ENCODE measurements around the gene PIGP. TPM values are rescaled to one million over a fixed set of nuclear protein-coding genes. Genes with fewer than 3 reads are reported as not detected.

The PIGP gene
- total and polyA plus RNA-seq, 9 of the 15 experiments (the other 6 are each of a cell fraction or from before 2014, with no cell fraction given), result 18.3 to 122 (median 35.6) TPM

DNA sequence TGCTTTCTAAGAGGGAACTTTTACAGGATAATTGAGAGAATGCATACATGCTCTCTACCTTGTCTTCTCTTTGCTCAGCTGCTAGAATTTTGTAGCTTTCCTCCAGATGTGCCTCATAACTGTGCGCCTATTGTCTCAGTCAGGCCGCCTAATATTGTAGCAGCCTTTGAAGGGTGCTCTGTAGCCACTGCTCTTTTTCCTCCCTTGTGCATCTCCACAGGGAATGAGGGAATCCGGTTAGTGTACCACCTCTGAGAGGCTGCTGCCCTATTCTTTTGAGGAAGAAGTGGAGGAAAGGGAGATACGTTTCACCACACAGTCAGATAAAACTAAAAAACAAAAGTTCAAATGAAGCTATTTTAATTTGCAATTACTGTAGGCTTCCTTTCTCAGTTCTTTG is 22.9 kb upstream of the PIGP start:
- Histone ChIP-seq H3K9me3 (replicated peaks; ENCODE audit: control insufficient read depth, insufficient read depth, low read depth, low read length) (no peaks in the 10 kb centered on the region), H3K27ac (ENCODE audit: extremely low read depth, low read depth, low read length) (no peak overlapping the region), H3K27me3 (ENCODE audit: control insufficient read depth in 2 of 2, insufficient read depth in 2 of 2, low read length in 2 of 2) (no peaks in the 10 kb centered on the region), H3K9ac (ENCODE audit: insufficient read depth in 1 of 2, low read depth in 2 of 2, low read length in 2 of 2) (no peak overlapping the region), H3K4me1 (replicated peaks in 1 of 2; ENCODE audit: control insufficient read depth in 2 of 2, insufficient read depth in 2 of 2, low read length in 2 of 2) (no peaks in the 10 kb centered on the region), H3K4me3 (no peak overlapping the region), H4K20me1 (replicated peaks; ENCODE audit: control insufficient read depth, insufficient read depth, low read length) (no peaks in the 10 kb centered on the region), H3K9me1 (ENCODE audit: control insufficient read depth, insufficient read depth, low read length) (no peaks in the 10 kb centered on the region), H3K79me2 (ENCODE audit: control insufficient read depth, insufficient read depth, low read length) (0 out of 3 replicates have a peak, but pooled peaks cover under 1% of the 10 kb centered on the region), H3K4me2 (ENCODE audit: insufficient read depth, low read length) (no peak overlapping the region), H3K36me3 (ENCODE audit: control insufficient read depth, insufficient read depth, low read length) (peaks cover 72% of the 10 kb centered on the region), H2AFZ (ENCODE audit: low read depth, low read length) (no peak overlapping the region)
- no peak for FAIRE-seq
- DNase-seq (ENCODE audit: extremely low read depth in 1 of 4, low spot score in 3 of 4), result no peak
- no peak for TF ChIP-seq ZNF23 (CRISPR knock-in tag; IDR thresholded peaks at IDR 0.05)
- no peak for TF ChIP-seq BRD9 (IDR thresholded peaks at IDR 0.05; ENCODE audit: low read depth, partially characterized antibody)
- no peak for TF ChIP-seq ZNF551 (CRISPR knock-in tag; IDR thresholded peaks at IDR 0.05)
- no peak for TF ChIP-seq ZNF780A (CRISPR knock-in tag; IDR thresholded peaks at IDR 0.05)
- no peak for TF ChIP-seq CREM (IDR thresholded peaks at IDR 0.05; ENCODE audit: low read depth)
- TF ChIP-seq, protein P1, sequence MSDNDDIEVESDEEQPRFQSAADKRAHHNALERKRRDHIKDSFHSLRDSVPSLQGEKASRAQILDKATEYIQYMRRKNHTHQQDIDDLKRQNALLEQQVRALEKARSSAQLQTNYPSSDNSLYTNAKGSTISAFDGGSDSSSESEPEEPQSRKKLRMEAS (CRISPR knock-in tag; IDR thresholded peaks at IDR 0.05), result no peak
- CTCF ChIA-PET (ENCODE audit: low intra/inter-chr PET ratio), result no interaction called here
- in situ Hi-C loops (cut with MboI) (no loop called here), intact Hi-C loops (cut with micrococcal nuclease) (no loop called here)
- ATAC-seq, result no peak
- 92% methylated on average over 4 of the region's 4 CpGs for WGBS (ENCODE audit: insufficient coverage, low coverage, missing lambda C conversion rate)
- POLR2A ChIA-PET, result interaction anchor here (1.3 to 1.9 kb wide), 2 partner anchors 9 to 13 kb away, joined by 4 to 5 read pairs; no protein-coding TSS in a partner anchor
- BruUV-seq (replicated peaks), result no TSS peak

DNA sequence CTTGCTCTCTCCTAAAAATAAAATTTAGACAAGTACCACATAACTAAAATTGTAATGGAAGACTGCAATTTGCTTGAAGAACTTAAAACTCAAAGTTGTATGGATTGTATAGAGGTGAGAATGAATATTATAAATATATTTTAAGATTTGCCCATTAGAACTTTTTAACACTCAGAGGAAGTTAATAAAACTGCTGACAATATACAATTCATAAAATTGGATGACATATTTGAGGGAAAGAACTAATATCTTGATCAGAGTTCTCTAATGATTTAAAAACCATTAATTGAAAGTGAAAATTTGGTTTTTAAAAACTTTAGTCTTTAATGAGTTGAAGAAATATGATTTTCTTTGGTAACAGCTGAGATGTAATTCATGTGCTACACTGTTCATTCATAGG is 21.1 kb upstream of the PIGP start:
- Histone ChIP-seq H3K9me1 (ENCODE audit: control insufficient read depth, insufficient read depth, low read length) (no peaks in the 10 kb centered on the region), H3K9ac (ENCODE audit: insufficient read depth in 1 of 2, low read depth in 2 of 2, low read length in 2 of 2) (no peak overlapping the region), H3K4me3 (no peak overlapping the region), H3K79me2 (ENCODE audit: control insufficient read depth, insufficient read depth, low read length) (0 out of 3 replicates have a peak, but pooled peaks cover 3% of the 10 kb centered on the region), H3K9me3 (replicated peaks; ENCODE audit: control insufficient read depth, insufficient read depth, low read depth, low read length) (no peaks in the 10 kb centered on the region), H2AFZ (ENCODE audit: low read depth, low read length) (no peak overlapping the region), H3K27me3 (ENCODE audit: control insufficient read depth in 2 of 2, insufficient read depth in 2 of 2, low read length in 2 of 2) (no peaks in the 10 kb centered on the region), H3K36me3 (ENCODE audit: control insufficient read depth, insufficient read depth, low read length) (peaks cover 79% of the 10 kb centered on the region), H3K27ac (ENCODE audit: extremely low read depth, low read depth, low read length) (no peak overlapping the region), H4K20me1 (replicated peaks; ENCODE audit: control insufficient read depth, insufficient read depth, low read length) (no peaks in the 10 kb centered on the region), H3K4me1 (replicated peaks in 1 of 2; ENCODE audit: control insufficient read depth in 2 of 2, insufficient read depth in 2 of 2, low read length in 2 of 2) (no peaks in the 10 kb centered on the region), H3K4me2 (ENCODE audit: insufficient read depth, low read length) (no peak overlapping the region)
- DNase-seq (ENCODE audit: extremely low read depth in 1 of 4, low spot score in 3 of 4), result no peak
- TF ChIP-seq ZNF316 (IDR thresholded peaks at IDR 0.05) (peak; percentile 85), ZNF511 (CRISPR knock-in tag; IDR thresholded peaks at IDR 0.05) (no peak), TARDBP (IDR thresholded peaks at IDR 0.05) (no peak), HES1 (IDR thresholded peaks at IDR 0.05; ENCODE audit: low read depth) (no peak), C11orf30 (IDR thresholded peaks at IDR 0.05; ENCODE audit: low read depth) (peak; percentile 48), RBM14 (IDR thresholded peaks at IDR 0.05; ENCODE audit: borderline replicate concordance, insufficient read depth, low read depth, low read length) (no peak), MAFK (IDR thresholded peaks at IDR 0.05; ENCODE audit: low read length) (peak; percentile 12; the same call in 1 of the 2 replicates), GTF2F1 (IDR thresholded peaks at IDR 0.05; ENCODE audit: low read depth, low read length) (no peak)
- TF ChIP-seq, protein P2, sequence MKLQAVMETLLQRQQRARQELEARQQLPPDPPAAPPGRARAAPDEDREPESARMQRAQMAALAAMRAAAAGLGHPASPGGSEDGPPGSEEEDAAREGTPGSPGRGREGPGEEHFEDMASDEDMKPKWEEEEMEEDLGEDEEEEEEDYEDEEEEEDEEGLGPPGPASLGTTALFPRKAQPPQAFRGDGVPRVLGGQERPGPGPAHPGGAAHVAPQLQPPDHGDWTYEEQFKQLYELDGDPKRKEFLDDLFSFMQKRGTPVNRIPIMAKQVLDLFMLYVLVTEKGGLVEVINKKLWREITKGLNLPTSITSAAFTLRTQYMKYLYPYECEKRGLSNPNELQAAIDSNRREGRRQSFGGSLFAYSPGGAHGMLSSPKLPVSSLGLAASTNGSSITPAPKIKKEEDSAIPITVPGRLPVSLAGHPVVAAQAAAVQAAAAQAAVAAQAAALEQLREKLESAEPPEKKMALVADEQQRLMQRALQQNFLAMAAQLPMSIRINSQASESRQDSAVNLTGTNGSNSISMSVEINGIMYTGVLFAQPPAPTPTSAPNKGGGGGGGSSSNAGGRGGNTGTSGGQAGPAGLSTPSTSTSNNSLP (IDR thresholded peaks at IDR 0.05; ENCODE audit: borderline replicate concordance, low read depth, low read length), result no peak
- intact Hi-C loops (cut with micrococcal nuclease), result no loop called here
- no peak for ATAC-seq
- in situ Hi-C loops (cut with MboI), result no loop called here
- no peak for FAIRE-seq
- POLR2A ChIA-PET, result no interaction called here
- BruUV-seq (replicated peaks), result no TSS peak
- CTCF ChIA-PET (ENCODE audit: low intra/inter-chr PET ratio), result no interaction called here

Measured in K562 (cell line).